SIG-M5 treated with dmso at 0.1 percent for 504 hours (cell line): Measurements from ENCODE around the gene RAD52.

ENCODE experiments used
- DNase-seq: peaks from one replicate; lab custom pipeline; 2025; ENCODE audit not compliant: unreplicated experiment; lab: John Stamatoyannopoulos, UW

RAD52 gene

GRCh38 chr12:915090-915489, 34.4 kb downstream of the RAD52 start:
- no peak for DNase-seq

GRCh38 chr12:913919-914698, 35.4 kb downstream of the RAD52 start:
- DNase-seq: no peak

- no peak for DNase-seq
Measured at GRCh38 chr12:912466-913235, 36.8 kb downstream of the RAD52 start.

- DNase-seq: no peak
Measured at GRCh38 chr12:911191-911826, 38.2 kb downstream of the RAD52 start.

- DNase-seq: no peak
Measured at GRCh38 chr12:910416-910815, 39.1 kb downstream of the RAD52 start.

GRCh38 chr12:909861-910260, 39.6 kb downstream of the RAD52 start:
- DNase-seq: no peak

GRCh38 chr12:907413-908185, 41.9 kb downstream of the RAD52 start:
- no peak for DNase-seq

- DNase-seq: no peak
Measured at GRCh38 chr12:906062-906585, 43.4 kb downstream of the RAD52 start.

GRCh38 chr12:905261-906031, 44.0 kb downstream of the RAD52 start:
- DNase-seq: no peak

GRCh38 chr12:904010-904414, 45.5 kb downstream of the RAD52 start:
- DNase-seq: peak; percentile 39

GRCh38 chr12:903055-903454, 46.4 kb downstream of the RAD52 start:
- no peak for DNase-seq

- DNase-seq: no peak
Measured at GRCh38 chr12:902581-902980, 46.9 kb downstream of the RAD52 start.

GRCh38 chr12:897386-897785, 52.1 kb downstream of the RAD52 start:
- DNase-seq: no peak

- DNase-seq: no peak
Measured at GRCh38 chr12:896031-896430, 53.5 kb downstream of the RAD52 start.

GRCh38 chr12:894226-894625, 55.3 kb downstream of the RAD52 start:
- DNase-seq: no peak

GRCh38 chr12:886206-886605, 63.3 kb downstream of the RAD52 start:
- DNase-seq: no peak

- no peak for DNase-seq
Measured at GRCh38 chr12:885701-886100, 63.8 kb downstream of the RAD52 start.

GRCh38 chr12:884746-885414, 64.6 kb downstream of the RAD52 start:
- DNase-seq: no peak

- DNase-seq: no peak
Measured at GRCh38 chr12:880656-881055, 68.8 kb downstream of the RAD52 start.

- DNase-seq: no peak
Measured at GRCh38 chr12:879641-880040, 69.9 kb downstream of the RAD52 start.
